GM19025 (cell line): ENCODE results near the gene TMOD2.

Experiments
- ATAC-seq: cut with Tn5 transposase; IDR thresholded peaks from one replicate; pipeline ENCODE4 v1.9.1; 2021; ENCODE audit warnings: mild to moderate bottlenecking, low read depth, moderate library complexity; ENCODE audit not compliant: unreplicated experiment

Gene TMOD2

GRCh38 chr15:51806123-51806522 lies 54.7 kb downstream of the TMOD2 start:
- ATAC-seq: no peak

GRCh38 chr15:51809457-51809856 lies 58.1 kb downstream of the TMOD2 start:
- no peak for ATAC-seq

- ATAC-seq: no peak
Observed at GRCh38 chr15:51812598-51812997, 61.2 kb downstream of the TMOD2 start.

GRCh38 chr15:51814606-51815005 lies 63.2 kb downstream of the TMOD2 start:
- no peak for ATAC-seq

- no peak for ATAC-seq
Observed at GRCh38 chr15:51816611-51817010, 65.2 kb downstream of the TMOD2 start.

GRCh38 chr15:51818150-51818549 lies 66.8 kb downstream of the TMOD2 start:
- no peak for ATAC-seq

GRCh38 chr15:51825698-51826097 lies 74.3 kb downstream of the TMOD2 start:
- no peak for ATAC-seq

GRCh38 chr15:51828621-51829375 lies 77.4 kb downstream of the TMOD2 start:
- no peak for ATAC-seq

GRCh38 chr15:51829376-51830275 lies 78.2 kb downstream of the TMOD2 start, which contains the start of gene TMOD3:
TMOD3 (plus strand) TSS chr15:51829653; CDS start chr15:51862885, 33,232 bp downstream.
- peak; percentile 77 for ATAC-seq

- no peak for ATAC-seq
Observed at GRCh38 chr15:51830276-51830806, 78.9 kb downstream of the TMOD2 start.

- no peak for ATAC-seq
Observed at GRCh38 chr15:51833772-51834171, 82.4 kb downstream of the TMOD2 start.

- peak; percentile 76 for ATAC-seq
Observed at GRCh38 chr15:51837792-51838251, 86.4 kb downstream of the TMOD2 start.

- ATAC-seq: peak; percentile 11
Observed at GRCh38 chr15:51838270-51838669, 86.9 kb downstream of the TMOD2 start.

GRCh38 chr15:51840692-51841091 lies 89.3 kb downstream of the TMOD2 start:
- ATAC-seq: no peak

GRCh38 chr15:51841406-51842040 lies 90.1 kb downstream of the TMOD2 start:
- ATAC-seq: no peak

- ATAC-seq: no peak
Observed at GRCh38 chr15:51842265-51842664, 90.9 kb downstream of the TMOD2 start.

GRCh38 chr15:51842852-51843737 lies 91.7 kb downstream of the TMOD2 start:
- no peak for ATAC-seq

GRCh38 chr15:51844747-51845426 lies 93.5 kb downstream of the TMOD2 start:
- no peak for ATAC-seq

GRCh38 chr15:51846066-51846462 lies 94.7 kb downstream of the TMOD2 start:
- no peak for ATAC-seq
